IMR-90 (cell line): ENCODE measurements around the gene TET1. TPM values are rescaled to one million over a fixed set of nuclear protein-coding genes. Genes with fewer than 3 reads are reported as not detected.
A peak's percentile ranks its signal among the peaks of the same experiment; 100 is the strongest.

Experiments used
- ATAC-seq: fragments of 200-7000 bp; cut with Tn5 transposase; 2 replicates; pipeline ENCODE4 v1.9.1; 2020; ENCODE audit warnings: low read depth, mild to moderate bottlenecking, moderate library complexity
- BruUV-seq: library from RNA; stranded (reverse); fragments of 400-500 nt; replicated peaks from 2 replicates; lab custom pipeline; 2021; lab: Mats Ljungman, UMichigan
- CTCF ChIA-PET: fragments of 300-600 bp; formaldehyde crosslinking; extraction: SDS; loops from one replicate; lab custom pipeline; 2021; ENCODE audit warnings: antibody characterized with exemption; lab: Yijun Ruan, JAX
- POLR2A ChIA-PET: fragments of 300-600 bp; sonication (Branson Sonifier 250); formaldehyde crosslinking; loops from one replicate; lab custom pipeline; 2022; ENCODE audit warnings: antibody characterized with exemption; ENCODE audit not compliant: unreplicated experiment; lab: Charles Lee
- DNase-seq: peaks from one replicate; pipeline ENCODE4 v3.0.0; 2013
- H2AFZ ChIP-seq: replicated peaks from 2 replicates; pipeline ENCODE3; 2013; ENCODE audit warnings: low read length, mild to moderate bottlenecking; ENCODE audit not compliant: poor library complexity
- H2AK5ac ChIP-seq: 2 replicates; pipeline ENCODE4 v1.6.1; 2013; ENCODE audit warnings: low read depth, low read length, inconsistent platforms
- H2AK9ac ChIP-seq: replicated peaks from 2 replicates; pipeline ENCODE3; 2013; ENCODE audit warnings: mild to moderate bottlenecking, low read depth, low read length, moderate library complexity; ENCODE audit not compliant: poor library complexity
- H2BK120ac ChIP-seq: 2 replicates; pipeline ENCODE4 v1.6.1; 2013; ENCODE audit warnings: low read depth, low read length, inconsistent platforms
- H2BK15ac ChIP-seq: 3 replicates; pipeline ENCODE4 v1.6.1; 2013; ENCODE audit warnings: low read depth, low read length, inconsistent platforms
- H2BK20ac ChIP-seq: 2 replicates; pipeline ENCODE4 v1.6.1; 2013; ENCODE audit warnings: low read depth, mild to moderate bottlenecking, inconsistent platforms, low read length, moderate library complexity
- H2BK5ac ChIP-seq: 2 replicates; pipeline ENCODE4 v1.6.1; 2013; ENCODE audit warnings: mild to moderate bottlenecking, low read depth, low read length, inconsistent platforms; ENCODE audit not compliant: poor library complexity, severe bottlenecking
- H3K14ac ChIP-seq: replicated peaks from 2 replicates; pipeline ENCODE4 v1.6.1; 2013; ENCODE audit warnings: low read depth, low read length, inconsistent platforms
- H3K18ac ChIP-seq: 2 replicates; pipeline ENCODE4 v1.6.1; 2013; ENCODE audit warnings: low read depth, low read length, control low read depth
- H3K23ac ChIP-seq: 2 replicates; pipeline ENCODE4 v1.6.1; 2013; ENCODE audit warnings: low read depth, low read length, inconsistent platforms
- H3K27ac ChIP-seq: 2 replicates; pipeline ENCODE4 v1.5.1; 2013; ENCODE audit warnings: mild to moderate bottlenecking, control low read depth, low read length; ENCODE audit not compliant: insufficient read depth
- H3K27me3 ChIP-seq: 2 replicates; pipeline ENCODE4 v1.6.1; 2013; ENCODE audit warnings: low read length; ENCODE audit not compliant: control insufficient read depth, insufficient read depth
- H3K36me3 ChIP-seq: 2 replicates; pipeline ENCODE4 v1.6.1; 2013; ENCODE audit warnings: low read length, mixed read lengths; ENCODE audit not compliant: control insufficient read depth, insufficient read depth
- H3K4ac ChIP-seq: 2 replicates; pipeline ENCODE4 v1.6.1; 2013; ENCODE audit warnings: low read depth, low read length, inconsistent platforms
- H3K4me1 ChIP-seq: 2 replicates; pipeline ENCODE4 v1.6.1; 2013; ENCODE audit warnings: low read length, mixed read lengths; ENCODE audit not compliant: control insufficient read depth, insufficient read depth
- H3K4me2 ChIP-seq: 2 replicates; pipeline ENCODE4 v1.6.1; 2013; ENCODE audit warnings: low read depth, mild to moderate bottlenecking, control low read depth, low read length, moderate library complexity
- H3K4me3 ChIP-seq: 2 replicates; pipeline ENCODE4 v1.5.1; 2013; ENCODE audit warnings: low read depth, mild to moderate bottlenecking, control low read depth, low read length, moderate library complexity; ENCODE audit not compliant: insufficient read depth
- H3K56ac ChIP-seq: 2 replicates; pipeline ENCODE4 v1.6.1; 2013; ENCODE audit warnings: low read length, inconsistent platforms; ENCODE audit not compliant: insufficient read depth; ENCODE audit errors: extremely low read depth
- H3K79me1 ChIP-seq, 2 experiments: 2 replicates each; pipeline ENCODE4 v1.6.1; 2013; ENCODE audit warnings: low read length in 2 of 2, inconsistent platforms in 1 of 2, low read depth in 1 of 2
- H3K9ac ChIP-seq: 2 replicates; pipeline ENCODE4 v1.6.1; 2013; ENCODE audit warnings: low read depth, low read length, control low read depth
- H3K9me1 ChIP-seq: 2 replicates; pipeline ENCODE4 v1.6.1; 2013; ENCODE audit warnings: low read length, inconsistent platforms; ENCODE audit not compliant: insufficient read depth
- H3K9me3 ChIP-seq: 2 replicates; pipeline ENCODE4 v1.6.1; 2013; ENCODE audit warnings: low read length; ENCODE audit not compliant: control insufficient read depth, insufficient read depth
- H4K20me1 ChIP-seq: 2 replicates; pipeline ENCODE4 v1.6.1; 2013; ENCODE audit warnings: low read length, inconsistent platforms; ENCODE audit not compliant: insufficient read depth
- H4K5ac ChIP-seq: 2 replicates; pipeline ENCODE4 v1.6.1; 2013; ENCODE audit warnings: mild to moderate bottlenecking, low read depth, low read length, control low read depth
- H4K8ac ChIP-seq, 2 experiments: 2 replicates each; pipeline ENCODE4 v1.6.1; 2013; ENCODE audit warnings: low read depth in 2 of 2, low read length in 2 of 2, control low read depth in 1 of 2, inconsistent platforms in 1 of 2
- H4K91ac ChIP-seq: 2 replicates; pipeline ENCODE4 v1.6.1; 2013; ENCODE audit warnings: low read depth, low read length, inconsistent platforms; ENCODE audit not compliant: insufficient read depth
- BHLHE40 ChIP-seq: fragments of 150-350 bp; IDR thresholded peaks from 2 replicates; pipeline ENCODE4 v1.6.1; 2016; ENCODE audit warnings: mild to moderate bottlenecking, low read depth, low read length
- CEBPB ChIP-seq: IDR thresholded peaks from 2 replicates; pipeline ENCODE4 v1.6.1; 2012; ENCODE audit warnings: low read depth, low read length, improper control_type of control experiment
- CHD1 ChIP-seq: IDR thresholded peaks from 2 replicates; pipeline ENCODE4 v1.6.1; 2012; ENCODE audit warnings: low read depth, low read length, improper control_type of control experiment
- FOS ChIP-seq: fragments of 150-350 bp; IDR thresholded peaks from 2 replicates; pipeline ENCODE4 v1.6.1; 2016; ENCODE audit warnings: low read depth, low read length
- MAFK ChIP-seq: IDR thresholded peaks from 2 replicates; pipeline ENCODE4 v1.6.1; 2012; ENCODE audit warnings: low read depth, low read length, improper control_type of control experiment
- MAZ ChIP-seq: IDR thresholded peaks from 2 replicates; pipeline ENCODE4 v1.6.1; 2012; ENCODE audit warnings: low read depth, mild to moderate bottlenecking, low read length, improper control_type of control experiment, moderate library complexity, borderline replicate concordance
- MXI1 ChIP-seq: IDR thresholded peaks from 2 replicates; pipeline ENCODE4 v1.6.1; 2012; ENCODE audit warnings: low read depth, mild to moderate bottlenecking, low read length, moderate library complexity, borderline replicate concordance
- POLR2A ChIP-seq: IDR thresholded peaks from 2 replicates; pipeline ENCODE4 v1.6.1; 2012; ENCODE audit warnings: mild to moderate bottlenecking, low read depth, low read length
- RAD21 ChIP-seq: IDR thresholded peaks from 2 replicates; pipeline ENCODE4 v1.6.1; 2012; ENCODE audit warnings: low read length, improper control_type of control experiment
- RCOR1 ChIP-seq: IDR thresholded peaks from 2 replicates; pipeline ENCODE4 v1.6.1; 2012; ENCODE audit warnings: mild to moderate bottlenecking, low read length, improper control_type of control experiment; ENCODE audit not compliant: insufficient replicate concordance
- RFX5 ChIP-seq: IDR thresholded peaks from 2 replicates; pipeline ENCODE4 v1.8.0; 2012; ENCODE audit warnings: low read depth, mild to moderate bottlenecking, low read length, moderate library complexity
- SMC3 ChIP-seq: fragments of 150-350 bp; IDR thresholded peaks from 2 replicates; pipeline ENCODE4 v1.6.1; 2016; ENCODE audit warnings: low read depth, mild to moderate bottlenecking, antibody characterized with exemption, low read length, moderate library complexity
- WGBS, 2 experiments: methylation state at CpG; one replicate each; pipeline versions ENCODE4 v1.1.5 to v1.1.7; 2013; ENCODE audit warnings: missing lambda C conversion rate in 2 of 2; ENCODE audit not compliant: insufficient read length in 1 of 2; ENCODE audit errors: extremely low coverage in 2 of 2; 5-methylcytosine and 5-hydroxymethylcytosine counted together
- dilution Hi-C: fragments of 300-500 bp; cut with HindIII; formaldehyde crosslinking; loops from one replicate; pipeline ENCODE4 v1.14.3; 2018; ENCODE audit warnings: low sequenced_read_pairs; ENCODE audit not compliant: unreplicated experiment
- in situ Hi-C: fragments of 300-500 bp; cut with MboI; formaldehyde crosslinking; loops from 3 replicates; pipeline ENCODE4 v1.14.3; 2019; ENCODE audit warnings: low sequenced_read_pairs, inconsistent platforms, mixed read lengths
- intact Hi-C: fragments of 100-400 bp; cut with micrococcal nuclease; formaldehyde crosslinking; loops from 2 replicates; pipeline ENCODE4 v1.10.0; 2022
- polyA plus RNA-seq, 3 experiments: library from polyadenylated mRNA; depleted of rRNA; stranded (reverse); fragments of >200 nt; gene quantifications; 2 replicates each; pipeline ENCODE4 v1.2.3, GENCODE V29; 2012; ENCODE audit warnings: low replicate concordance in 1 of 3
- total RNA-seq: library from RNA; depleted of rRNA; stranded (reverse); fragments of >200 nt; gene quantifications from 2 replicates; pipeline ENCODE4 v1.2.3, GENCODE V29; 2012
- TF ChIP-seq, protein P1 (sequence below): fragments of 150-350 bp; IDR thresholded peaks from 2 replicates; pipeline ENCODE4 v1.6.1; 2016; ENCODE audit warnings: low read depth, mild to moderate bottlenecking, low read length, moderate library complexity, borderline replicate concordance
- TF ChIP-seq, protein P2 (sequence below): fragments of 150-350 bp; IDR thresholded peaks from 2 replicates; pipeline ENCODE4 v1.6.1; 2017; ENCODE audit warnings: mild to moderate bottlenecking, antibody characterized with exemption, low read length, low read depth
- TF ChIP-seq, protein P3 (sequence below): conservative IDR thresholded peaks from 2 replicates; pipeline ENCODE4 v1.5.1; 2012; ENCODE audit warnings: mild to moderate bottlenecking, low read depth, low read length, improper control_type of control experiment

The TET1 gene
- total and polyA plus RNA-seq, 2 of the 4 experiments (the other 2 are of a cell fraction) = 1.0 to 4.3 TPM

DNA sequence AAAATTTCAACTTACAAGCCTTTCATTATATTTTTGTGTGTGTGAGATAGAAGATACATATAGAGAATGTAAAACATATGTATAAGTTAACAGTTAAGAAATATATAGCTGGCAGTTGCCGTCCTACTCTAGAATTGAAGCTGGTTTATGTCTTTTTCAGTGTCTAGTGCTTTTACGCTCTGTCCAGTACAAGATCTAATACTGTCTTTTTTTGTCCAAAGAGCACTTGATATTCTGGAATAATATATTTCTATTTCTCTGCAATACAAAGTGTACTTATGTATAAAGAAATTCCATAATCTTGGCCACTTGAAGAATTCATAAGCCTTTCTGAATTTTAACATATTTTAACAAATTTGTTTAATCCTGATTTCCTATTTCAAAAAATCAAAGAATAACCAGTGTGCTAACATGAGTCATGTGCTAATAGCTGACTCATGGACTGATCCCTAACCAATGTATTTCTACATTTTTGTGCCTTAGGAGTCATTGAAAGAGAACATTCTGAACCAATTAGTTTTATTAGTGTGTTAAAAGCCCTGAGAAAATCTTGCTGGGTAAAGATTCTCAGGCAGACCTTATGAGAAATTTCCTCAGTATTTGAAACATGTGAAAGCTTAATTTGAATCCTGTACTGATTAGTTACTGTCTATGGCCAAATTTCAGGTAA is 87.7 kb downstream of the TET1 start:
- Histone ChIP-seq H3K23ac (no peak overlapping the region), H3K4me2 (peak overlapping the region; percentile 56; the same call in 1 of the 2 replicates), H4K8ac (no peak overlapping the region), H3K79me1 (peaks cover 21 to 43% of the 10 kb centered on the region in 2 experiments), H3K9ac (no peak overlapping the region), H3K4me1 (peaks cover 2% of the 10 kb centered on the region; the same call in 1 of the 2 replicates), H4K5ac (no peak overlapping the region), H2AK9ac (no peak overlapping the region), H3K9me1 (peaks cover 3% of the 10 kb centered on the region), H4K91ac (no peak overlapping the region), H3K27ac (0 out of 2 replicates have a peak overlapping the region, but pooled peaks have one; percentile 55), H2BK5ac (peak overlapping the region; percentile 67), H2AFZ (no peak overlapping the region), H3K27me3 (no peaks in the 10 kb centered on the region), H4K20me1 (no peaks in the 10 kb centered on the region), H3K4me3 (no peak overlapping the region), H3K18ac (no peak overlapping the region), H2BK20ac (no peak overlapping the region), H3K14ac (no peak overlapping the region), H3K56ac (no peak overlapping the region), H2BK120ac (peak overlapping the region; percentile 49; the same call in 1 of the 2 replicates), H3K9me3 (no peaks in the 10 kb centered on the region), H2BK15ac (no peak overlapping the region; the same call in 2 of the 3 replicates), H3K36me3 (peaks cover 14% of the 10 kb centered on the region), H2AK5ac (no peak overlapping the region), H3K4ac (no peak overlapping the region)
- BruUV-seq = no TSS peak
- WGBS, 2 experiments = no CpG with 5 or more reads among the region's 2 CpGs
- ATAC-seq (peak; percentile 95), DNase-seq (peak; percentile 89)
- ChIA-PET CTCF (interaction anchor here (1.1 kb wide), 1 partner anchor 10 kb away, joined by 3 read pairs; no protein-coding TSS in a partner anchor), POLR2A (interaction anchor here (0.6 kb wide), 1 partner anchor 116 kb away, joined by 7 read pairs; no protein-coding TSS in a partner anchor)
- dilution Hi-C loops = no loop called here
- in situ Hi-C loops = no loop called here
- intact Hi-C loops = no loop called here
- 0 out of 2 replicates have a peak, but pooled peaks have one; percentile 47 for TF ChIP-seq BHLHE40
- no peak for TF ChIP-seq MXI1
- no peak for TF ChIP-seq CHD1
- TF ChIP-seq, protein P1, sequence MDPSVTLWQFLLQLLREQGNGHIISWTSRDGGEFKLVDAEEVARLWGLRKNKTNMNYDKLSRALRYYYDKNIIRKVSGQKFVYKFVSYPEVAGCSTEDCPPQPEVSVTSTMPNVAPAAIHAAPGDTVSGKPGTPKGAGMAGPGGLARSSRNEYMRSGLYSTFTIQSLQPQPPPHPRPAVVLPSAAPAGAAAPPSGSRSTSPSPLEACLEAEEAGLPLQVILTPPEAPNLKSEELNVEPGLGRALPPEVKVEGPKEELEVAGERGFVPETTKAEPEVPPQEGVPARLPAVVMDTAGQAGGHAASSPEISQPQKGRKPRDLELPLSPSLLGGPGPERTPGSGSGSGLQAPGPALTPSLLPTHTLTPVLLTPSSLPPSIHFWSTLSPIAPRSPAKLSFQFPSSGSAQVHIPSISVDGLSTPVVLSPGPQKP = no peak
- TF ChIP-seq, protein P2, sequence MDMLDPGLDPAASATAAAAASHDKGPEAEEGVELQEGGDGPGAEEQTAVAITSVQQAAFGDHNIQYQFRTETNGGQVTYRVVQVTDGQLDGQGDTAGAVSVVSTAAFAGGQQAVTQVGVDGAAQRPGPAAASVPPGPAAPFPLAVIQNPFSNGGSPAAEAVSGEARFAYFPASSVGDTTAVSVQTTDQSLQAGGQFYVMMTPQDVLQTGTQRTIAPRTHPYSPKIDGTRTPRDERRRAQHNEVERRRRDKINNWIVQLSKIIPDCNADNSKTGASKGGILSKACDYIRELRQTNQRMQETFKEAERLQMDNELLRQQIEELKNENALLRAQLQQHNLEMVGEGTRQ = no peak
- TF ChIP-seq MAZ = no peak
- TF ChIP-seq, protein P3, sequence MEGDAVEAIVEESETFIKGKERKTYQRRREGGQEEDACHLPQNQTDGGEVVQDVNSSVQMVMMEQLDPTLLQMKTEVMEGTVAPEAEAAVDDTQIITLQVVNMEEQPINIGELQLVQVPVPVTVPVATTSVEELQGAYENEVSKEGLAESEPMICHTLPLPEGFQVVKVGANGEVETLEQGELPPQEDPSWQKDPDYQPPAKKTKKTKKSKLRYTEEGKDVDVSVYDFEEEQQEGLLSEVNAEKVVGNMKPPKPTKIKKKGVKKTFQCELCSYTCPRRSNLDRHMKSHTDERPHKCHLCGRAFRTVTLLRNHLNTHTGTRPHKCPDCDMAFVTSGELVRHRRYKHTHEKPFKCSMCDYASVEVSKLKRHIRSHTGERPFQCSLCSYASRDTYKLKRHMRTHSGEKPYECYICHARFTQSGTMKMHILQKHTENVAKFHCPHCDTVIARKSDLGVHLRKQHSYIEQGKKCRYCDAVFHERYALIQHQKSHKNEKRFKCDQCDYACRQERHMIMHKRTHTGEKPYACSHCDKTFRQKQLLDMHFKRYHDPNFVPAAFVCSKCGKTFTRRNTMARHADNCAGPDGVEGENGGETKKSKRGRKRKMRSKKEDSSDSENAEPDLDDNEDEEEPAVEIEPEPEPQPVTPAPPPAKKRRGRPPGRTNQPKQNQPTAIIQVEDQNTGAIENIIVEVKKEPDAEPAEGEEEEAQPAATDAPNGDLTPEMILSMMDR = no peak
- TF ChIP-seq CEBPB = peak; percentile 74
- no peak for TF ChIP-seq RAD21
- no peak for TF ChIP-seq POLR2A
- TF ChIP-seq RFX5 = no peak
- no peak for TF ChIP-seq RCOR1
- peak; percentile 93 for TF ChIP-seq FOS
- TF ChIP-seq MAFK = peak; percentile 49
- TF ChIP-seq SMC3 = no peak
